SK-N-SH (cell line): ENCODE data around the gene OR5B2. TPM values are rescaled to one million over a fixed set of nuclear protein-coding genes. Genes with fewer than 3 reads are reported as not detected.

ENCODE experiments used
- CTCF ChIA-PET: fragments of 300-600, 350-600 bp; formaldehyde crosslinking; extraction: SDS; loops from one replicate; lab custom pipeline; 2021; lab: Yijun Ruan, JAX
- POLR2A ChIA-PET: fragments of 350-600 bp; sonication (Branson Sonifier 250); formaldehyde crosslinking; extraction: SDS; loops from one replicate; lab custom pipeline; 2020; ENCODE audit warnings: antibody characterized with exemption, inconsistent platforms; lab: Yijun Ruan, JAX
- DNase-seq: peaks from one replicate; pipeline ENCODE4 v3.0.0; 2012
- H2AFZ ChIP-seq: fragments of 200-600 bp; sonication (generic); 2 replicates; pipeline ENCODE4 v1.8.1; 2016; ENCODE audit warnings: antibody characterized with exemption, mild to moderate bottlenecking, low read depth
- H3F3A ChIP-seq: fragments of 200-600 bp; sonication (generic); replicated peaks from 2 replicates; pipeline ENCODE3; 2016; ENCODE audit warnings: antibody characterized with exemption, mild to moderate bottlenecking; ENCODE audit not compliant: insufficient read depth
- H3K27ac ChIP-seq, 2 experiments: fragments of 200-500 bp in 1 of 2; fragments of 200-600 bp in 1 of 2; sonication (Bioruptor generic) in 1 of 2; sonication (generic), shearing (Covaris generic) in 1 of 2; 2 replicates each; pipeline versions ENCODE4 v1.5.1 to v1.6.1; 2014 to 2016; ENCODE audit warnings: low read depth in 2 of 2, inconsistent platforms in 1 of 2, low read length in 1 of 2, mild to moderate bottlenecking in 1 of 2, mixed read lengths in 1 of 2
- H3K27me3 ChIP-seq: fragments of 200-600 bp; sonication (generic), shearing (Covaris generic); 2 replicates; pipeline ENCODE4 v1.6.1; 2016; ENCODE audit warnings: mixed run types; ENCODE audit not compliant: insufficient read depth
- H3K36me3 ChIP-seq, 2 experiments: fragments of 200-500 bp in 1 of 2; fragments of 200-600 bp in 1 of 2; sonication (Bioruptor generic) in 1 of 2; sonication (generic) in 1 of 2; replicated peaks in 1 of 2; 2 replicates each; pipeline versions ENCODE3 to v1.5.1; 2014 to 2016; ENCODE audit warnings: low read length in 1 of 2, mild to moderate bottlenecking in 1 of 2; ENCODE audit not compliant: insufficient read depth in 2 of 2, control insufficient read depth in 1 of 2
- H3K4me1 ChIP-seq, 2 experiments: fragments of 200-500 bp in 1 of 2; fragments of 200-600 bp in 1 of 2; sonication (Bioruptor generic) in 1 of 2; sonication (generic), shearing (Covaris generic) in 1 of 2; 2 replicates each; pipeline versions ENCODE4 v1.5.1 to v1.6.1; 2014 to 2016; ENCODE audit warnings: low read depth in 1 of 2, low read length in 1 of 2, mixed run types in 1 of 2; ENCODE audit not compliant: insufficient read depth in 2 of 2, control insufficient read depth in 1 of 2
- H3K4me2 ChIP-seq: fragments of 200-600 bp; sonication (generic), shearing (Covaris generic); 2 replicates; pipeline ENCODE4 v1.6.1; 2017; ENCODE audit warnings: mixed run types
- H3K4me3 ChIP-seq, 2 experiments: fragments of 200-500 bp in 1 of 2; fragments of 200-600 bp in 1 of 2; sonication (Bioruptor generic) in 1 of 2; sonication (generic), shearing (Covaris generic) in 1 of 2; 2 replicates each; pipeline versions ENCODE4 v1.5.1 to v1.8.1; 2014 to 2016; ENCODE audit warnings: low read depth in 2 of 2, inconsistent platforms in 1 of 2, low read length in 1 of 2, mild to moderate bottlenecking in 1 of 2, mixed read lengths in 1 of 2, moderate library complexity in 1 of 2
- H3K79me2 ChIP-seq: fragments of 200-600 bp; sonication (generic); 2 replicates; pipeline ENCODE4 v1.8.1; 2017; ENCODE audit warnings: mild to moderate bottlenecking; ENCODE audit not compliant: insufficient read depth
- H3K9ac ChIP-seq: fragments of 200-600 bp; sonication (generic); 2 replicates; pipeline ENCODE4 v1.6.1; 2017; ENCODE audit warnings: mixed run types
- H3K9me2 ChIP-seq: fragments of 200-600 bp; sonication (generic); 2 replicates; pipeline ENCODE4 v1.6.1; 2017; ENCODE audit warnings: mixed run types
- H3K9me3 ChIP-seq: fragments of 200-600 bp; sonication (generic); 2 replicates; pipeline ENCODE4 v1.6.1; 2017; ENCODE audit warnings: mixed run types, mild to moderate bottlenecking, moderate library complexity
- H4K20me1 ChIP-seq: fragments of 200-600 bp; sonication (generic); 2 replicates; pipeline ENCODE4 v1.6.1; 2017; ENCODE audit warnings: mild to moderate bottlenecking, mixed run types; ENCODE audit not compliant: insufficient read depth
- CTCF ChIP-seq: fragments of 200-600 bp; sonication (generic); IDR thresholded peaks from 2 replicates; pipeline ENCODE4 v1.6.1; 2017; ENCODE audit warnings: antibody characterized with exemption, mild to moderate bottlenecking, moderate library complexity
- EZH2phosphoT487 ChIP-seq: fragments of 200-600 bp; sonication (generic); IDR thresholded peaks from 2 replicates; pipeline ENCODE4 v1.6.1; 2017; ENCODE audit warnings: low read depth, mixed run types, mild to moderate bottlenecking, antibody characterized with exemption, moderate library complexity, borderline replicate concordance
- GABPA ChIP-seq: IDR thresholded peaks from 2 replicates; pipeline ENCODE4 v1.4.0; 2012; ENCODE audit warnings: low read depth, mild to moderate bottlenecking
- MEF2A ChIP-seq: IDR thresholded peaks from 2 replicates; pipeline ENCODE4 v1.4.0; 2012; ENCODE audit warnings: low read depth, borderline replicate concordance
- MXI1 ChIP-seq: IDR thresholded peaks from 2 replicates; pipeline ENCODE4 v1.6.1; 2012; ENCODE audit warnings: mild to moderate bottlenecking, low read depth, low read length, improper control_type of control experiment
- POLR2AphosphoS5 ChIP-seq: IDR thresholded peaks from 2 replicates; pipeline ENCODE4 v1.6.1; 2012; ENCODE audit warnings: low read depth, low read length
- WGBS: methylation state at CpG from one replicate; pipeline ENCODE4 v1.1.6; 2017; ENCODE audit warnings: low lambda C conversion rate; 5-methylcytosine and 5-hydroxymethylcytosine counted together
- polyA plus RNA-seq, 3 experiments: library from polyadenylated mRNA; depleted of rRNA; stranded (reverse); fragments of >200 nt; gene quantifications; 2 replicates each; pipeline ENCODE4 v1.2.3, GENCODE V29; 2012

OR5B2 gene
- polyA plus RNA-seq, 1 of the 3 experiments (the other 2 are of a cell fraction) = not detected

DNA sequence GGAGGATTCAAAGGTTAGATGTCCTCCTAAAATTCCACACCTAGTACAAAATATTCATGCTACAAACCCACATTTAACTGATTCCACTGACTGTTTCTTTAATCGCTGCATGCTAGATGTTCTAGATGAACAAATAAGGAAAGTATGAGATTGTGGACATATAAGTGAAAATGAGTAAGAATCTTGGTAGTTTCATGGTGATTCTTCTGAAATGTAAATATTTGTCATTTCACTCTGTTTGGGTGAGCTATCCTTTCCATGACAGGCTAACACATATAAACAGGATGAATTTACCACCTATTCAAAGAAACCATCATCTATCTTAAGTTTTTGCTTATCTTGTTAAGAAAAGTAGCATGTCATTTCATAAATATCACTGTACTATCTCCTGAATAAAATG lies 36.0 kb downstream of the OR5B2 start (continued):
- TF ChIP-seq CTCF (no peak), MXI1 (no peak), EZH2phosphoT487 (no peak)

- Histone ChIP-seq H3K79me2 (no peaks in the 10 kb centered on the region), H3K9me3 (peaks cover 9% of the 10 kb centered on the region; the same call in 1 of the 2 replicates), H3K9ac (no peak overlapping the region), H3K27ac (no peak overlapping the region), H3K4me1 (peaks cover 0 to 11% of the 10 kb centered on the region in 2 experiments; a peak in 1 of 4 replicates), H3K4me3 (no peak overlapping the region), H3K36me3 (no peaks in the 10 kb centered on the region), H2AFZ (no peak overlapping the region), H3K9me2 (no peaks in the 10 kb centered on the region), H3K4me2 (no peak overlapping the region), H4K20me1 (no peaks in the 10 kb centered on the region), H3K27me3 (no peaks in the 10 kb centered on the region), H3F3A (peaks cover 25% of the 10 kb centered on the region)
- TF ChIP-seq MEF2A (no peak), GABPA (no peak), POLR2AphosphoS5 (no peak)
- 23% methylated on average over 7 of the region's 18 CpGs for WGBS
- CTCF ChIA-PET = no interaction called here
- POLR2A ChIA-PET = no interaction called here
- DNase-seq = no peak
Measured at GRCh38 chr11:58390551-58391063, 37.3 kb downstream of the OR5B2 start.

Other genes starting within 250 kb of the OR5B2 start
- not detected in 2 replicates for gene OR9Q2, start 239.1 kb downstream of the OR5B2 start, polyA plus RNA-seq (2012; rRNA removed)
- gene OR1S2, start 224.0 kb downstream of the OR5B2 start, polyA plus RNA-seq (2012; rRNA removed) = not detected in 2 replicates
- gene OR1S1, start 215.4 kb downstream of the OR5B2 start, polyA plus RNA-seq (2012; rRNA removed) = not detected in 2 replicates
- not detected in 2 replicates for gene OR10Q1, start 199.2 kb downstream of the OR5B2 start, polyA plus RNA-seq (2012; rRNA removed)
- gene OR10W1, start 159.9 kb downstream of the OR5B2 start, polyA plus RNA-seq (2012; rRNA removed) = not detected in 2 replicates
- gene OR5B17, start 69.1 kb downstream of the OR5B2 start, polyA plus RNA-seq (2012; rRNA removed) = not detected in 2 replicates
- gene OR5B3, start 21.2 kb downstream of the OR5B2 start, polyA plus RNA-seq (2012; rRNA removed) = not detected in 2 replicates
- gene OR5B12, start 14.1 kb upstream of the OR5B2 start, polyA plus RNA-seq (2012; rRNA removed) = not detected in 2 replicates
- not detected in 2 replicates for gene OR5B21, start 80.0 kb upstream of the OR5B2 start, polyA plus RNA-seq (2012; rRNA removed)
- 4.4 and 6.6 TPM in 2 replicates for gene LPXN, start 147.7 kb upstream of the OR5B2 start, polyA plus RNA-seq (2012; rRNA removed)
- gene ZFP91, start 150.9 kb upstream of the OR5B2 start, polyA plus RNA-seq (2012; rRNA removed) = 12.2 and 15.7 TPM in 2 replicates
- gene CNTF, start 194.5 kb upstream of the OR5B2 start, polyA plus RNA-seq (2012; rRNA removed) = 0.87 and 1.4 TPM in 2 replicates